Heart left ventricle (tissue), 16 donors: Measurements from ENCODE around the gene NFKB2. TPM values are rescaled to one million over a fixed set of nuclear protein-coding genes. Genes with fewer than 3 reads are reported as not detected.
A peak's percentile ranks its signal among the peaks of the same experiment; 100 is the strongest.

ENCODE experiments used
- ATAC-seq, 4 donors: fragments of 200-7000 bp; cut with Tn5 transposase; one replicate each; pipeline ENCODE4 v1.9.1; 2020 to 2022; ENCODE audit warnings: moderate library complexity in 4 of 4, mild to moderate bottlenecking in 3 of 4, moderate number of reproducible peaks in 1 of 4
- DNase-seq, 5 donors: peaks; one replicate each; pipeline ENCODE4 v3.0.0-alpha.2; 2020
- H3K27ac ChIP-seq, 12 donors: fragments of 200-600 bp; sonication (generic) in 4 of 12; one replicate each; pipeline versions ENCODE4 v1.5.0 to v1.8.0; 2016 to 2022; ENCODE audit warnings: mild to moderate bottlenecking in 2 of 12
- H3K27me3 ChIP-seq, 9 donors: fragments of 200-600 bp; sonication (generic) in 2 of 9; one replicate each; pipeline versions ENCODE4 v1.5.1 to v1.8.0; 2016 to 2022; ENCODE audit warnings: mild to moderate bottlenecking in 3 of 9
- H3K36me3 ChIP-seq, 9 donors: fragments of 200-600 bp; sonication (generic) in 2 of 9; one replicate each; pipeline versions ENCODE4 v1.5.0 to v1.8.0; 2018 to 2022; ENCODE audit warnings: mild to moderate bottlenecking in 2 of 9
- H3K4me1 ChIP-seq, 12 donors: fragments of 200-600 bp; sonication (generic) in 4 of 12; one replicate each; pipeline versions ENCODE4 v1.5.0 to v1.8.0; 2016 to 2022; ENCODE audit warnings: mild to moderate bottlenecking in 3 of 12
- H3K4me3 ChIP-seq, 12 donors: fragments of 200-600 bp; sonication (generic) in 4 of 12; one replicate each; pipeline versions ENCODE4 v1.5.0 to v1.8.0; 2017 to 2022; ENCODE audit warnings: mild to moderate bottlenecking in 9 of 12, moderate library complexity in 4 of 12
- H3K9me3 ChIP-seq, 12 donors: fragments of 200-600 bp; sonication (generic) in 4 of 12; one replicate each; pipeline versions ENCODE4 v1.5.0 to v1.8.0; 2016 to 2022; ENCODE audit warnings: mild to moderate bottlenecking in 1 of 12
- POLR2A ChIP-seq, 2 donors: fragments of 450-650 bp; IDR thresholded peaks; one replicate each; pipeline ENCODE4 v1.6.1; 2017; ENCODE audit warnings: antibody characterized with exemption in 2 of 2, mild to moderate bottlenecking in 2 of 2, moderate library complexity in 2 of 2
- WGBS, 4 donors: extraction: QIAGEN DNeasy Blood & Tissue Kit in 2 of 4; methylation state at CpG; one replicate each; pipeline versions ENCODE4 v1.1.5 to v1.1.7; 2013 to 2018; 5-methylcytosine and 5-hydroxymethylcytosine counted together
- intact Hi-C, 10 donors: fragments of 100-400 bp; cut with DNase I; formaldehyde crosslinking; loops; one replicate each; pipeline versions ENCODE4 v1.11.1 to v1.14.2; 2022
- polyA plus RNA-seq, 2 donors: library from polyadenylated mRNA; stranded (reverse); fragments of 200-250 nt; gene quantifications; one replicate each; pipeline ENCODE4 v1.2.3, GENCODE V29; 2013
- total RNA-seq, 9 donors: library from RNA; depleted of rRNA in 2 of 9; stranded (reverse); fragments of >200 nt in 2 of 9; fragmentation: NEBNext Ultra II Directional in 3 of 9; extraction: Animal tissue kit (Norgen Biotek cat#: 25700) in 3 of 9; gene quantifications; one replicate each; pipeline versions ENCODE4 v1.1.0 to v1.2.4, GENCODE V29; 2016 to 2023
- TF ChIP-seq, protein P1 (sequence below), 12 donors: fragments of 200-600 bp; sonication (generic) in 4 of 12; IDR thresholded peaks; one replicate each; pipeline versions ENCODE4 v1.5.0 to v1.8.0; 2018 to 2022; ENCODE audit warnings: antibody characterized with exemption in 12 of 12, mild to moderate bottlenecking in 5 of 12
- donor health status: ischemic (EF 13 %, LVEDD 7.1; RV severe dilation, severe dysfunction).
- donor health status: healthy with polysubstance abuse.
- donor health status: DM: no; HTN: yes; CAD: no.
- donor health status: DM: no; HTN: no; CAD: no.
- donor health status: ischemic (EF 25% LVEDD 6.9; RV normal size, moderate dysfunction).
- donor health status: ischemic (EF 25% LVEDD 5.7; RV mildly dilated, moderate dysfunction).
- donor health status: healthy.
- donor health status: DM: yes; HTN: yes; CAD: no.
- donor health status: ischemic (EF 35%, LVEDD 5.7; RV mildly dilated, moderate dysfunction).
- donor health status: nonischemic (EF 11% LVEDD 7.7; RV severe dilation, severe dysfunction).
- donor health status: DM: yes; HTN: yes; CAD: no.
- donor health status: PGD.
- donor health status: ischemic (EF 29% LVEDD 5.4; RV normal size, mild dysfunction).
- donor health status: nonischemic (EF 23%, LVEDD 6.1; RV moderate dilation, normal function).

The NFKB2 gene
- total and polyA plus RNA-seq, 11 donors, result 9.6 to 50.4 (median 17.2) TPM

DNA sequence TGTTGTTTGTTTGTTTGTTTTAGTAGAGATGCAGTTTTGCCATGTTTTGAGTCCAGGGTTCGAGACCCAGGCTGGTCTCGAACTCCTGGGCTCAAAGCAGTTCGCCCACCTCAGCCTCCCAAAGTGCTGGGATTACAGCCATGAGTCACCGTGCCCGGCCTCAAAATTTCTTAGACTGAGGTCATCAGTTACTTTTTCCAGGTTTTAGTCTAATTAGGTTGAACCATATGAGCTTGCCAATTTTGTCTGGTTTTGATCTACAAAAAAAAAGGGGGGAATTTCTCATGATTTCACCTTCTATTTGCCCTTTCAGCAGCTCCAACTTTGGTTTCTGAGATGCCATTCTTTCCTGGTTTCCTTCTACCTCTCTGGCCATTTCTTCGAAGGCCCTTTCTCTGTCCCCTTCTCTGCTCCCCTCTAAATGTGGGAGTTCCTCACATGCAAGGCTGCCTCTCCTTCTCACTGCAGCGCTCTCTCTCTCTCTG is 31.3 kb downstream of the NFKB2 start:
- ATAC-seq (no peak), DNase-seq (no peak)
- 89 to 97% (median 94%) methylated on average over 7 of the region's 7 CpGs for WGBS, 4 donors
- TF ChIP-seq, protein P1, sequence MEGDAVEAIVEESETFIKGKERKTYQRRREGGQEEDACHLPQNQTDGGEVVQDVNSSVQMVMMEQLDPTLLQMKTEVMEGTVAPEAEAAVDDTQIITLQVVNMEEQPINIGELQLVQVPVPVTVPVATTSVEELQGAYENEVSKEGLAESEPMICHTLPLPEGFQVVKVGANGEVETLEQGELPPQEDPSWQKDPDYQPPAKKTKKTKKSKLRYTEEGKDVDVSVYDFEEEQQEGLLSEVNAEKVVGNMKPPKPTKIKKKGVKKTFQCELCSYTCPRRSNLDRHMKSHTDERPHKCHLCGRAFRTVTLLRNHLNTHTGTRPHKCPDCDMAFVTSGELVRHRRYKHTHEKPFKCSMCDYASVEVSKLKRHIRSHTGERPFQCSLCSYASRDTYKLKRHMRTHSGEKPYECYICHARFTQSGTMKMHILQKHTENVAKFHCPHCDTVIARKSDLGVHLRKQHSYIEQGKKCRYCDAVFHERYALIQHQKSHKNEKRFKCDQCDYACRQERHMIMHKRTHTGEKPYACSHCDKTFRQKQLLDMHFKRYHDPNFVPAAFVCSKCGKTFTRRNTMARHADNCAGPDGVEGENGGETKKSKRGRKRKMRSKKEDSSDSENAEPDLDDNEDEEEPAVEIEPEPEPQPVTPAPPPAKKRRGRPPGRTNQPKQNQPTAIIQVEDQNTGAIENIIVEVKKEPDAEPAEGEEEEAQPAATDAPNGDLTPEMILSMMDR (IDR thresholded peaks at IDR 0.05), result no peak
- TF ChIP-seq POLR2A (IDR thresholded peaks at IDR 0.05), result no peak
- Histone ChIP-seq H3K4me1 (peaks cover 2 to 28% (median 20%) of the 10 kb centered on the region in 12 donors), H3K27me3 (no peaks in the 10 kb centered on the region), H3K9me3 (no peaks in the 10 kb centered on the region), H3K4me3 (no peak overlapping the region), H3K36me3 (peaks cover 0 to 25% (median 13%) of the 10 kb centered on the region in 9 donors), H3K27ac (no peak overlapping the region)
- intact Hi-C loops, result no loop called here

DNA sequence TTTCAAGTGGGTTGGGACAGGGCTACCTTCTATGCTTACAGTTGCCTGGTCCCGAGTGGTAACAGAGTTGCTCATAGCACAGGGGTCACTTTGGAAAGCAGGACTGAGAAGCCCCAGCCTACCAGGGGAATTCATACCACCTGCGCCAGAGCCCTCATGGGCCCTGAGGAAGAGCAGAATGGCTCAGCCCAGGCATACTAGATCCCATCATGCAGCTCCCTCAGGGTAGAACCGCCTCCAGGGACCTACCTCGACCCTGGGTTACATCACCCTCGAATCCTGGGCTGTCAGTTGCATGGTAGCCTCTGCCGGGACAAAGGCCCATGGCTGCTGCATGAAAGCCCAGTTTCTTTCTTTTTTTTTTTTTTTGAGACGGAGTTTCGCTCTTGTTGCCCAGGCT is 34.0 kb downstream of the NFKB2 start:
- Histone ChIP-seq H3K36me3 (peaks cover 0 to 8% (median 0%) of the 10 kb centered on the region in 9 donors), H3K4me1 (peaks cover 0 to 28% (median 10%) of the 10 kb centered on the region in 12 donors), H3K27ac (no peak overlapping the region), H3K27me3 (peaks cover 0 to 2% (median 0%) of the 10 kb centered on the region in 9 donors), H3K4me3 (no peak overlapping the region), H3K9me3 (no peaks in the 10 kb centered on the region)
- WGBS, 4 donors, result 85 to 90% (median 87%) methylated on average over 8 of the region's 8 CpGs
- ATAC-seq, result no peak
- DNase-seq, result no peak
- intact Hi-C loops, result no loop called here
- TF ChIP-seq, protein P1 (IDR thresholded peaks at IDR 0.05), result no peak

DNA sequence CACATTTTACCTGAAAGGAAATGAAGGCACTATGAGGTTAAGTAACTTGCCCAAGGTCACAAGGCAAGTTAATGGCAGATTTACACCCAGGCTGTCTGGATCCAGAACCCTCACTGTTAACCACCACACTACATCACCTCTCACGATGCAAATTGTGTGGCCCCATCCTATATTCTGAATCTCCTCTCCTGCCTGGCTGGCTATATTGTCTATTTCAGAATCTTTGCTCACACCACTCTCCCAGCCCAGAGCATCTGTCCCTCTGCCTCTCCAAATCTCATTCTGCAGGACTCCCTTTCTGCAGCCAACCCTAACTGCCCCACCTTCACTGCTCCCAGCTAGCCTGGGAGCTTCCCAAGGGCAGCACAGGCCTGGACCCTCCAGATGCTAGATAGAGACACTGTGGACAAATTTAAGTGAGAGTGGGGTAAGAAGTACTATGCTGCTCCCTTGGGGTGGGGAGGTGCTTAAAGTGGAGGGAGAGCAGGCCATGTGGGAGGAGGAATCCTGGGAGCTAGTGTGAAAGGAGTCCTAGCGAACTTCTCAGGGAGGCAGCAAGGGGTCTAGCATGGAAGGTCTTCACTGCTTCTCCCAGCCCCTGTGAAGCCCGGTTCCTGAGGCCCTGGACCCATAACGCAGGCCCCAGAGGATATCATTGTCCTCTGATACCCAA is 36.1 kb downstream of the NFKB2 start:
- H3K27ac ChIP-seq, result peak overlapping the region; percentile 43 to 91 (median 88)
- ATAC-seq (peak; percentile 1 to 11 (median 6)), DNase-seq (no peak)
- no peaks in the 10 kb centered on the region for H3K9me3 ChIP-seq
- TF ChIP-seq, protein P1 (IDR thresholded peaks at IDR 0.05), result no peak
- no peak for TF ChIP-seq POLR2A (IDR thresholded peaks at IDR 0.05)
- H3K36me3 ChIP-seq, result no peaks in the 10 kb centered on the region
- peaks cover 0 to 12% (median 0%) of the 10 kb centered on the region in 9 donors for H3K27me3 ChIP-seq
- H3K4me1 ChIP-seq, result peaks cover 0 to 48% (median 12%) of the 10 kb centered on the region in 12 donors
- H3K4me3 ChIP-seq, result peak overlapping the region; percentile 67 to 99 (median 91)
- intact Hi-C loops, result loop anchor here in 1 of 10 donors (1.0 to 2.0 kb wide), 2 partner anchors 9 to 71 kb away; partner anchors contain the start of genes ACTR1A and SUFU
- 19 to 48% (median 25%) methylated on average over 2 to 4 of the region's 4 CpGs for WGBS, 4 donors

DNA sequence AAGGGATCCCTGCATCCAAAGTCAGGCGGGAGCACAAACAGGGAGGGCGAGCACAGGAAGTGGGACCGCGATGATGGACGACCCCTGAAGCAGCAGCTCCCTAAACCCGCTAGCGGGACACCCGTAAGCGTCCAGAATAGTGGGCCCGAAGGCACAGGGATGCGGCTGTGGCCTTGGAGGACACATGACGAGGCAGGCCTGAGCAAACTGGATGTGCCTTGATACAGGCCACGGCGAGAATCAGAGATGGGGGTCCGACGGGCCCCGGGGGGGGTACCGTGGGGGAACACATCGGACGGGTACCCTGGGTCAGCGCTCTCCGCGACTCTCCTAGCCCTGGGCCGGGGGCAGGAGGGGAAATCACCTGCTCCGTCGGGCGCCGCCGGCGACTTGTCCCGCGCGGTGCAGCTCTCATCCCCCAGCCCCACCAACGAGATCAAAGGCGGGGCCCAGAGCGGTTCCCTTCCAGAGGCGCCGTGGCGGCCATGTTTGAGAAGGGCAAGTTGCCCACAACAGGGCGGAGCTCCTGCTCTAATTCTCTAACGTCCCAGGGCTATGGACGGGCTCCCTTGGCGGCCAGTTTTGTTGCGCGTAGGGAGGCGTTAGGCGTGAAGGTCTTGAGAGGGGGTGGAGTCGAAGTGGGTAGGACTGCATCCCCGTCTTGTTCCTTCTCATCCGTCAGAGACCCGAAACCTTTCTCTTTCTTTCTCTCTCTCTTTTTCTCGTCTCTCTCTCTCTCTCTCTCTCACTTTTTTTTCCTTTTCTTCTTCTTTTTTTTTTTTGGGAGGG is 36.9 kb downstream of the NFKB2 start, which contains the start of gene CUEDC2:
CUEDC2 (minus strand) TSS at position 413 of the 789 bp plus-strand sequence. CDS start 7,386 bp downstream, outside the sequence.
- peak; percentile 96 to 98 (median 97) for DNase-seq
- H3K4me1 ChIP-seq, result peaks cover 0 to 55% (median 12%) of the 10 kb centered on the region in 12 donors
- no peaks in the 10 kb centered on the region for H3K9me3 ChIP-seq
- peak in 1 of 2 donors; percentile 66 for TF ChIP-seq POLR2A (IDR thresholded peaks at IDR 0.05)
- TF ChIP-seq, protein P1 (IDR thresholded peaks at IDR 0.05), result no peak
- peak within 1 kb of the TSS; percentile 67 to 99 (median 91) for H3K4me3 ChIP-seq
- H3K27ac ChIP-seq, result peak within 1 kb of the TSS; percentile 43 to 91 (median 88)
- H3K36me3 ChIP-seq, result no peaks in the 10 kb centered on the region
- WGBS, 4 donors, result 0 to 1% (median 0%) methylated on average over 43 to 52 of the region's 52 CpGs
- ATAC-seq, result peak; percentile 96 to 98 (median 96)
- H3K27me3 ChIP-seq, result peaks cover 0 to 12% (median 0%) of the 10 kb centered on the region in 9 donors
- intact Hi-C loops, result loop anchor here in 1 of 10 donors (2.0 kb wide), 1 partner anchor 70 kb away; the partner anchor contains the start of genes ACTR1A and SUFU
